ENCODE results near the gene DYNC1H1. TPM values are rescaled to one million over a fixed set of nuclear protein-coding genes. Genes with fewer than 3 reads are reported as not detected.

DYNC1H1 gene
- total and polyA plus RNA-seq, 2 of the 13 experiments (the other 11 are each of a cell fraction or from before 2014, with no cell fraction given): 74.4 to 239 TPM

DNA sequence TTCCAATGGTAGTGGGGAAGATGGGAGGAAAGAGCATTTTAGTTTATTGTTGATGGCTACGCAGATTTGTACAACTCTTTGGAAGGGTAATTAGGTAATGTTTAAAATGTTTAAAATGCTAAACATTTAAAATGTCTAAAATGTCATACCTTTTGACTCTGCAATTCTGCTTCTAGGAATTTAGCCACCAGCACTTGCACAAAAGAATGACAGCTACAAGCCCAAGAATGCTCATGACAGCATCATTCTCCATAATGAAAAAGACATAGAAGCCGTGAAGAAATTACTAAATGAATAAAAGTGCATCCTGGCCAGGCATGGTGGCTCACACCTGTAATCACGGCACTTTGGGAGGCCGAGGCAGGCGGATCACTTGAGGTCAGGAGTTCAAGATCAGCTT is 19.9 kb upstream of the DYNC1H1 start:
- Histone ChIP-seq H3K4me2 (ENCODE audit: low read depth, low read length) (no peak overlapping the region), H3K4me1 (ENCODE audit: insufficient read depth, low read length) (peaks cover 3% of the 10 kb centered on the region; the same call in 1 of the 2 replicates), H3K9me3 (ENCODE audit: low read length) (no peaks in the 10 kb centered on the region), H2AFZ (ENCODE audit: low read length) (no peak overlapping the region), H3K27me3 (ENCODE audit: control insufficient read depth in 1 of 2, insufficient read depth in 2 of 2, low read length in 2 of 2) (no peaks in the 10 kb centered on the region; a peak in 1 of 5 replicates), H3K4me3 (replicated peaks in 1 of 3; ENCODE audit: insufficient read depth in 1 of 3, low read depth in 2 of 3, low read length in 3 of 3) (no peak overlapping the region), H3K36me3 (replicated peaks in 1 of 2; ENCODE audit: control insufficient read depth in 1 of 2, insufficient read depth in 2 of 2, low read length in 2 of 2) (no peaks in the 10 kb centered on the region), H3K9ac (ENCODE audit: insufficient read depth, low read depth, low read length) (no peak overlapping the region), H3K79me2 (ENCODE audit: insufficient read depth, low read length) (peaks cover 9% of the 10 kb centered on the region), H4K20me1 (ENCODE audit: insufficient read depth, low read length) (no peaks in the 10 kb centered on the region), H3K27ac (ENCODE audit: extremely low read length, insufficient read depth, low read length) (no peak overlapping the region)
- intact Hi-C loops (cut with micrococcal nuclease; ENCODE audit: unreplicated experiment): no loop called here
- no TSS peak for BruUV-seq (replicated peaks)
- CTCF ChIA-PET (ENCODE audit: low intra/inter-chr PET ratio, low total read pairs): no interaction called here
- ATAC-seq (no peak), FAIRE-seq (no peak), DNase-seq (ENCODE audit: low spot score) (no peak)
- no peak for TF ChIP-seq ZNF17 (CRISPR knock-in tag; IDR thresholded peaks at IDR 0.05)
- TF ChIP-seq, protein P1, sequence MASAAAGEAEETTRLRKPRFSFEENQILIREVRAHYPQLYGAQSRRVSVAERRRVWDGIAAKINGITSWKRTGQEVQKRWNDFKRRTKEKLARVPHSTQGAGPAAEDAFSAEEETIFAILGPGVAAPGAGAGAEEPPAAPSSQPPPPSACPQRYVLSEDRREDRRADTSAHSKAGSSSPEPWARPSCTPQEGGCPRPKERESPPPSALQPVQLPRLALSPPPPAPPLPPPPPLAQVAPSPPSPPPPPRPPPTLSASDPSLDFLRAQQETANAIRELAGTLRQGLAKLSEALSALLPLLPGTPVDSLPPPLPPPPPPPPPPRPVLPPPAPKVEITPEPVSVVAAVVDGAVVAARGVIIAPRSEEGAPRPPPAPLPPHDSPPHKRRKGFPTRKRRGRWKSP (CRISPR knock-in tag; IDR thresholded peaks at IDR 0.05): no peak
- no peak for TF ChIP-seq MTA1 (CRISPR knock-in tag; IDR thresholded peaks at IDR 0.05; ENCODE audit: borderline replicate concordance)
- no peak for TF ChIP-seq ZNF652 (CRISPR knock-in tag; IDR thresholded peaks at IDR 0.05; ENCODE audit: borderline replicate concordance, low read depth)
- TF ChIP-seq, protein P2, sequence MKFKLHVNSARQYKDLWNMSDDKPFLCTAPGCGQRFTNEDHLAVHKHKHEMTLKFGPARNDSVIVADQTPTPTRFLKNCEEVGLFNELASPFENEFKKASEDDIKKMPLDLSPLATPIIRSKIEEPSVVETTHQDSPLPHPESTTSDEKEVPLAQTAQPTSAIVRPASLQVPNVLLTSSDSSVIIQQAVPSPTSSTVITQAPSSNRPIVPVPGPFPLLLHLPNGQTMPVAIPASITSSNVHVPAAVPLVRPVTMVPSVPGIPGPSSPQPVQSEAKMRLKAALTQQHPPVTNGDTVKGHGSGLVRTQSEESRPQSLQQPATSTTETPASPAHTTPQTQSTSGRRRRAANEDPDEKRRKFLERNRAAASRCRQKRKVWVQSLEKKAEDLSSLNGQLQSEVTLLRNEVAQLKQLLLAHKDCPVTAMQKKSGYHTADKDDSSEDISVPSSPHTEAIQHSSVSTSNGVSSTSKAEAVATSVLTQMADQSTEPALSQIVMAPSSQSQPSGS (CRISPR knock-in tag; IDR thresholded peaks at IDR 0.05): no peak
- TF ChIP-seq SNAI1 (CRISPR knock-in tag; IDR thresholded peaks at IDR 0.05; ENCODE audit: borderline replicate concordance): no peak
- TF ChIP-seq KDM5B (CRISPR knock-in tag; IDR thresholded peaks at IDR 0.05; ENCODE audit: borderline replicate concordance): no peak
- TF ChIP-seq, protein P3, sequence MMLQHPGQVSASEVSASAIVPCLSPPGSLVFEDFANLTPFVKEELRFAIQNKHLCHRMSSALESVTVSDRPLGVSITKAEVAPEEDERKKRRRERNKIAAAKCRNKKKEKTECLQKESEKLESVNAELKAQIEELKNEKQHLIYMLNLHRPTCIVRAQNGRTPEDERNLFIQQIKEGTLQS (CRISPR knock-in tag; IDR thresholded peaks at IDR 0.05): no peak
- no peak for TF ChIP-seq FOXJ3 (CRISPR knock-in tag; IDR thresholded peaks at IDR 0.05; ENCODE audit: borderline replicate concordance)
- POLR2A ChIA-PET: no interaction called here
- in situ Hi-C loops (cut with HindIII; ENCODE audit: extremely low pct_ligation_motif_present, low pct_unique_long_range_greater_than_20kb): no loop called here
- WGBS (ENCODE audit: low lambda C conversion rate): 38% methylated on average over 5 of the region's 5 CpGs
